ENCODE results near the gene C19orf25. TPM values are rescaled to one million over a fixed set of nuclear protein-coding genes. Genes with fewer than 3 reads are reported as not detected.

The C19orf25 gene
- polyA plus RNA-seq, 1 of the 3 experiments (the other 2 are of a cell fraction) = 25.3 TPM

GRCh38 chr19:1526066-1526778 lies 47.2 kb upstream of the C19orf25 start:
- ChIA-PET POLR2A (no interaction called here), CTCF (interaction anchor here (1.5 to 1.8 kb wide), 3 partner anchors 20 to 24 kb away, joined by 4 to 8 read pairs (median 8); no protein-coding TSS in a partner anchor)
- Histone ChIP-seq H3K9me3 (no peaks in the 10 kb centered on the region), H3F3A (replicated peaks; ENCODE audit: insufficient read depth) (peaks cover 6% of the 10 kb centered on the region), H3K27me3 (ENCODE audit: insufficient read depth) (peaks cover 76% of the 10 kb centered on the region), H3K9me2 (no peaks in the 10 kb centered on the region), H3K4me2 (no peak overlapping the region), H3K36me3 (replicated peaks in 1 of 2; ENCODE audit: control insufficient read depth in 1 of 2, insufficient read depth in 2 of 2, low read length in 1 of 2) (no peaks in the 10 kb centered on the region), H2AFZ (ENCODE audit: low read depth) (no peak overlapping the region), H4K20me1 (ENCODE audit: insufficient read depth) (no peaks in the 10 kb centered on the region), H3K79me2 (ENCODE audit: insufficient read depth) (no peaks in the 10 kb centered on the region), H3K4me3 (ENCODE audit: low read depth in 2 of 2, low read length in 1 of 2) (no peak overlapping the region), H3K4me1 (ENCODE audit: control insufficient read depth in 1 of 2, insufficient read depth in 2 of 2, low read depth in 1 of 2, low read length in 1 of 2) (no peaks in the 10 kb centered on the region), H3K27ac (ENCODE audit: low read depth in 2 of 2, low read length in 1 of 2) (no peak overlapping the region), H3K9ac (no peak overlapping the region)
- 41% methylated on average over 21 of the region's 33 CpGs for WGBS (ENCODE audit: low lambda C conversion rate)
- DNase-seq = no peak
- TF ChIP-seq RFX5 (IDR thresholded peaks at IDR 0.05; ENCODE audit: low read length) = no peak
- no peak for TF ChIP-seq USF1 (IDR thresholded peaks at IDR 0.05; ENCODE audit: borderline replicate concordance, low read depth)
- TF ChIP-seq RAD21 (IDR thresholded peaks at IDR 0.05; ENCODE audit: low read length) = no peak

GRCh38 chr19:1525343-1525742 lies 46.3 kb upstream of the C19orf25 start:
- Histone ChIP-seq H3K4me3 (ENCODE audit: low read depth in 2 of 2, low read length in 1 of 2) (no peak overlapping the region), H3F3A (replicated peaks; ENCODE audit: insufficient read depth) (peaks cover 6% of the 10 kb centered on the region), H3K4me2 (no peak overlapping the region), H3K9ac (no peak overlapping the region), H2AFZ (ENCODE audit: low read depth) (no peak overlapping the region), H3K9me3 (no peaks in the 10 kb centered on the region), H3K36me3 (replicated peaks in 1 of 2; ENCODE audit: control insufficient read depth in 1 of 2, insufficient read depth in 2 of 2, low read length in 1 of 2) (no peaks in the 10 kb centered on the region), H3K27ac (ENCODE audit: low read depth in 2 of 2, low read length in 1 of 2) (no peak overlapping the region), H4K20me1 (ENCODE audit: insufficient read depth) (no peaks in the 10 kb centered on the region), H3K79me2 (ENCODE audit: insufficient read depth) (no peaks in the 10 kb centered on the region), H3K9me2 (no peaks in the 10 kb centered on the region), H3K4me1 (ENCODE audit: control insufficient read depth in 1 of 2, insufficient read depth in 2 of 2, low read depth in 1 of 2, low read length in 1 of 2) (no peaks in the 10 kb centered on the region), H3K27me3 (ENCODE audit: insufficient read depth) (peaks cover 69% of the 10 kb centered on the region)
- WGBS (ENCODE audit: low lambda C conversion rate) = 10% methylated on average over 16 of the region's 31 CpGs
- ChIA-PET POLR2A (no interaction called here), CTCF (interaction anchor here (1.5 to 1.7 kb wide), 2 partner anchors 21 to 23 kb away, joined by 4 to 8 read pairs; no protein-coding TSS in a partner anchor)
- DNase-seq = no peak
- TF ChIP-seq SIN3A (IDR thresholded peaks at IDR 0.05; ENCODE audit: borderline replicate concordance, low read depth, low read length) = no peak
- no peak for TF ChIP-seq POLR2AphosphoS5 (IDR thresholded peaks at IDR 0.05; ENCODE audit: low read depth, low read length)
- TF ChIP-seq MAX (IDR thresholded peaks at IDR 0.05; ENCODE audit: low read depth) = no peak
- no peak for TF ChIP-seq JUND (IDR thresholded peaks at IDR 0.05)
- no peak for TF ChIP-seq ELF1 (IDR thresholded peaks at IDR 0.05)
- no peak for TF ChIP-seq GABPA (IDR thresholded peaks at IDR 0.05; ENCODE audit: low read depth)
- TF ChIP-seq ZBTB33 (IDR thresholded peaks at IDR 0.05; ENCODE audit: borderline replicate concordance, low read depth) = no peak
- TF ChIP-seq PBX3 (IDR thresholded peaks at IDR 0.05) = no peak
- TF ChIP-seq YY1 (IDR thresholded peaks at IDR 0.05; ENCODE audit: low read depth) = no peak
- no peak for TF ChIP-seq NRF1 (IDR thresholded peaks at IDR 0.05; ENCODE audit: low read depth, low read length)
- TF ChIP-seq NFIC (IDR thresholded peaks at IDR 0.05; ENCODE audit: borderline replicate concordance) = no peak

All from SK-N-SH (cell line).